Natural killer cell (primary cell): ENCODE results near the gene TRAPPC11. TPM values are rescaled to one million over a fixed set of nuclear protein-coding genes. Genes with fewer than 3 reads are reported as not detected.

Experiments used
- ATAC-seq, 3 donors: fragments of 150-1000 bp in 2 of 3; fragments of 200-7000 bp in 1 of 3; cut with Tn5 transposase; 1 replicate in 1 of 3; 2 replicates in 2 of 3; pipeline ENCODE4 v1.10.0; 2021; ENCODE audit warnings: mild to moderate bottlenecking in 2 of 3, moderate library complexity in 2 of 3
- DNase-seq, 2 donors: peaks; one replicate each; pipeline versions ENCODE4 v3.0.0 to v3.0.0-alpha.2; 2013 to 2021; ENCODE audit warnings: mixed read lengths in 1 of 2
- H3K27ac ChIP-seq: one replicate; pipeline ENCODE4 v1.5.1; 2013; ENCODE audit warnings: mild to moderate bottlenecking, low read length
- H3K27me3 ChIP-seq: one replicate; pipeline ENCODE4 v1.6.1; 2013; ENCODE audit warnings: low read length; ENCODE audit not compliant: control insufficient read depth, insufficient read depth
- H3K36me3 ChIP-seq: one replicate; pipeline ENCODE4 v1.6.1; 2013; ENCODE audit warnings: low read length; ENCODE audit not compliant: control insufficient read depth, insufficient read depth
- H3K4me1 ChIP-seq: one replicate; pipeline ENCODE4 v1.6.1; 2013; ENCODE audit warnings: low read length; ENCODE audit not compliant: control insufficient read depth, insufficient read depth
- H3K4me3 ChIP-seq: one replicate; pipeline ENCODE4 v1.5.1; 2013; ENCODE audit warnings: low read length
- H3K9me3 ChIP-seq: one replicate; pipeline ENCODE4 v1.6.1; 2013; ENCODE audit warnings: low read length; ENCODE audit not compliant: control insufficient read depth, insufficient read depth
- H3K27ac Mint-ChIP-seq, 2 donors: one replicate each; pipeline ENCODE4 v1.8.0; 2022; ENCODE audit warnings: mild to moderate bottlenecking in 2 of 2, mixed read lengths in 2 of 2, moderate library complexity in 1 of 2
- H3K27me3 Mint-ChIP-seq, 2 donors: one replicate each; pipeline ENCODE4 v1.8.0; 2022; ENCODE audit warnings: low read depth in 2 of 2, mixed read lengths in 2 of 2
- H3K36me3 Mint-ChIP-seq: one replicate; pipeline ENCODE4 v1.8.0; 2022; ENCODE audit warnings: mixed read lengths
- H3K4me1 Mint-ChIP-seq, 2 donors: one replicate each; pipeline ENCODE4 v1.8.0; 2022; ENCODE audit warnings: mixed read lengths in 2 of 2
- H3K4me3 Mint-ChIP-seq: one replicate; pipeline ENCODE4 v1.8.0; 2022; ENCODE audit warnings: mild to moderate bottlenecking, moderate library complexity, mixed read lengths
- H3K9me3 Mint-ChIP-seq, 2 donors: one replicate each; pipeline ENCODE4 v1.8.0; 2022; ENCODE audit warnings: mixed read lengths in 2 of 2
- WGBS: methylation state at CpG from one replicate; pipeline ENCODE4 v1.1.7; 2013; ENCODE audit warnings: missing lambda C conversion rate; ENCODE audit not compliant: insufficient coverage; 5-methylcytosine and 5-hydroxymethylcytosine counted together
- intact Hi-C: fragments of 100-400 bp; cut with micrococcal nuclease; formaldehyde crosslinking; loops from one replicate; pipeline ENCODE4 v1.14.2; 2022
- total RNA-seq, 4 donors: library from RNA; stranded (reverse); fragments of 120-200 nt in 1 of 4; gene quantifications; one replicate each; pipeline versions ENCODE4 v1.2.3 to v1.2.4, GENCODE V29; 2013 to 2022
- TF ChIP-seq, protein P1 (sequence below): fragments of 200-600 bp; IDR thresholded peaks from one replicate; pipeline ENCODE4 v1.8.0; 2022; ENCODE audit warnings: antibody characterized with exemption

TRAPPC11 gene
- total RNA-seq, 3 donors from 2014 or later (not counting 1 experiment from before 2014, with no cell fraction given): 33.4 to 41.7 (median 36.8) TPM

GRCh38 chr4:183738081-183738673 lies 79.1 kb downstream of the TRAPPC11 start:
- H3K4me1 ChIP-seq: no peaks in the 10 kb centered on the region
- H3K36me3 ChIP-seq: no peaks in the 10 kb centered on the region
- TF ChIP-seq, protein P1, sequence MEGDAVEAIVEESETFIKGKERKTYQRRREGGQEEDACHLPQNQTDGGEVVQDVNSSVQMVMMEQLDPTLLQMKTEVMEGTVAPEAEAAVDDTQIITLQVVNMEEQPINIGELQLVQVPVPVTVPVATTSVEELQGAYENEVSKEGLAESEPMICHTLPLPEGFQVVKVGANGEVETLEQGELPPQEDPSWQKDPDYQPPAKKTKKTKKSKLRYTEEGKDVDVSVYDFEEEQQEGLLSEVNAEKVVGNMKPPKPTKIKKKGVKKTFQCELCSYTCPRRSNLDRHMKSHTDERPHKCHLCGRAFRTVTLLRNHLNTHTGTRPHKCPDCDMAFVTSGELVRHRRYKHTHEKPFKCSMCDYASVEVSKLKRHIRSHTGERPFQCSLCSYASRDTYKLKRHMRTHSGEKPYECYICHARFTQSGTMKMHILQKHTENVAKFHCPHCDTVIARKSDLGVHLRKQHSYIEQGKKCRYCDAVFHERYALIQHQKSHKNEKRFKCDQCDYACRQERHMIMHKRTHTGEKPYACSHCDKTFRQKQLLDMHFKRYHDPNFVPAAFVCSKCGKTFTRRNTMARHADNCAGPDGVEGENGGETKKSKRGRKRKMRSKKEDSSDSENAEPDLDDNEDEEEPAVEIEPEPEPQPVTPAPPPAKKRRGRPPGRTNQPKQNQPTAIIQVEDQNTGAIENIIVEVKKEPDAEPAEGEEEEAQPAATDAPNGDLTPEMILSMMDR: no peak
- DNase-seq (no peak), ATAC-seq (no peak)
- no peaks in the 10 kb centered on the region for H3K27me3 ChIP-seq
- H3K27ac Mint-ChIP-seq: no peak overlapping the region
- H3K27me3 Mint-ChIP-seq: peaks cover 3 to 9% of the 10 kb centered on the region in 2 donors
- H3K27ac ChIP-seq: no peak overlapping the region
- no peak overlapping the region for H3K4me3 Mint-ChIP-seq
- H3K4me1 Mint-ChIP-seq: no peaks in the 10 kb centered on the region
- H3K36me3 Mint-ChIP-seq: no peaks in the 10 kb centered on the region
- no peak overlapping the region for H3K4me3 ChIP-seq
- intact Hi-C loops: no loop called here
- 91% methylated on average over 9 of the region's 10 CpGs for WGBS
- H3K9me3 Mint-ChIP-seq: no peaks in the 10 kb centered on the region
- no peaks in the 10 kb centered on the region for H3K9me3 ChIP-seq

DNA sequence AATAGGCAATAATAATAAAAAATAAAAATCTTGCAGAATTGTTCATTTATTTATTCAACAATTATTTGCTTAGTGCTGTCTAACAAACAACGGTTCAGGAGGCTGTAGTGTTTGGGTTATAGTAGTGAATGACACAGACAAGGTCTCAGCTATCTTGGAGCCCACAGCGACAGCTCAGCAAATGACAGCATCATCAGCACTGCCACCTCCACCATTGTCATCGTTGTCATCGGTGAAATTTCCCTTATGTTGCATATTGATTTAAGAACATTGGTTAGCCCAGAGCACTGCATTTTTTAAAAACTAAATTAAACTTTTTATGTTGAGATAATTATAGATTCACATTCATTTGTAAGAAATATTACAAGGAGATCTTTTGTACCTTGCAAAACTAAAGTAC lies 79.9 kb downstream of the TRAPPC11 start:
- no peaks in the 10 kb centered on the region for H3K9me3 Mint-ChIP-seq
- WGBS: 94% methylated on average over 2 of the region's 4 CpGs
- no peaks in the 10 kb centered on the region for H3K4me1 Mint-ChIP-seq

GRCh38 chr4:183746305-183747229 lies 87.5 kb downstream of the TRAPPC11 start:
- WGBS: 94% methylated on average over 48 of the region's 48 CpGs
- Mint-ChIP-seq H3K4me1 (no peaks in the 10 kb centered on the region), H3K4me3 (no peak overlapping the region), H3K27me3 (peaks cover 10 to 13% of the 10 kb centered on the region in 2 donors), H3K27ac (no peak overlapping the region), H3K36me3 (no peaks in the 10 kb centered on the region), H3K9me3 (no peaks in the 10 kb centered on the region)
- H3K27me3 ChIP-seq: no peaks in the 10 kb centered on the region
- no peaks in the 10 kb centered on the region for H3K9me3 ChIP-seq
- no peak overlapping the region for H3K27ac ChIP-seq
- TF ChIP-seq, protein P1: no peak
- DNase-seq (no peak), ATAC-seq (no peak)
- H3K4me1 ChIP-seq: no peaks in the 10 kb centered on the region
- no peaks in the 10 kb centered on the region for H3K36me3 ChIP-seq
- intact Hi-C loops: no loop called here
- no peak overlapping the region for H3K4me3 ChIP-seq

More for the DNA sequence above, 79.9 kb downstream of the TRAPPC11 start:
- DNase-seq: no peak
- no peaks in the 10 kb centered on the region for H3K36me3 ChIP-seq
- H3K27me3 ChIP-seq: no peaks in the 10 kb centered on the region
- no peaks in the 10 kb centered on the region for H3K4me1 ChIP-seq
- no peak overlapping the region for H3K4me3 Mint-ChIP-seq
- H3K4me3 ChIP-seq: no peak overlapping the region
- no peaks in the 10 kb centered on the region for H3K9me3 ChIP-seq
- peaks cover 6 to 15% of the 10 kb centered on the region in 2 donors for H3K27me3 Mint-ChIP-seq
- TF ChIP-seq, protein P1: no peak
- no peaks in the 10 kb centered on the region for H3K36me3 Mint-ChIP-seq
- no peak overlapping the region for H3K27ac ChIP-seq
- no peak for ATAC-seq
- intact Hi-C loops: no loop called here
- no peak overlapping the region for H3K27ac Mint-ChIP-seq
